Measurements from ENCODE around the gene TRIM28.

TRIM28 gene

GRCh38 chr19:58519087-58519354, 24.8 kb upstream of the TRIM28 start:
- peak; percentile 54 for DNase-seq (ENCODE audit: extremely low spot score)
- POLR2A ChIA-PET = interaction anchor here (1.1 to 2.1 kb wide), 4 partner anchors 25 to 192 kb away, joined by 3 to 8 read pairs (median 4); partner anchors contain the start of genes CHMP2A, TRIM28 and ZSCAN22
- TF ChIP-seq CTCF (IDR thresholded peaks at IDR 0.05; ENCODE audit: control extremely low read depth, extremely low read depth, low read depth, missing control alignments) = peak; percentile 56
- CTCF ChIA-PET = interaction anchor here (0.7 to 5.9 kb wide), 26 partner anchors 8 to 364 kb away, joined by 3 to 60 read pairs (median 10); partner anchors contain the start of genes CHMP2A, SLC27A5, TRIM28 and UBE2M

GRCh38 chr19:58519355-58520256, 24.3 kb upstream of the TRIM28 start, which contains the start of gene ZBTB45:
Gene ZBTB45 (minus strand): TSS chr19:58519810. CDS start chr19:58517673, 2,137 bp downstream.
- CTCF ChIA-PET = interaction anchor here (0.8 to 5.9 kb wide), 44 partner anchors 8 to 1083 kb away, joined by 3 to 60 read pairs (median 5); partner anchors contain the start of genes CHMP2A, SLC27A5, TRIM28 and UBE2M
- peak; percentile 82 for TF ChIP-seq CTCF (IDR thresholded peaks at IDR 0.05; ENCODE audit: control extremely low read depth, extremely low read depth, low read depth, missing control alignments)
- POLR2A ChIA-PET = interaction anchor here (0.6 to 2.1 kb wide), 6 partner anchors 20 to 61 kb away, joined by 3 to 8 read pairs (median 4); partner anchors contain the start of genes CHMP2A and TRIM28

GRCh38 chr19:58520257-58520599, 23.6 kb upstream of the TRIM28 start:
- POLR2A ChIA-PET = interaction anchor here (0.6 to 2.1 kb wide), 5 partner anchors 20 to 60 kb away, joined by 3 to 8 read pairs (median 4); partner anchors contain the start of gene CHMP2A
- DNase-seq (ENCODE audit: extremely low spot score) = no peak
- no peak for TF ChIP-seq CTCF (IDR thresholded peaks at IDR 0.05; ENCODE audit: control extremely low read depth, extremely low read depth, low read depth, missing control alignments)
- CTCF ChIA-PET = interaction anchor here (0.8 to 5.9 kb wide), 40 partner anchors 9 to 1084 kb away, joined by 3 to 60 read pairs (median 5); partner anchors contain the start of genes CHMP2A, SLC27A5, TRIM28 and UBE2M

More at GRCh38 chr19:58519355-58520256, 24.3 kb upstream of the TRIM28 start, which contains the start of gene ZBTB45:
- DNase-seq (ENCODE audit: extremely low spot score) = peak; percentile 86

DNA sequence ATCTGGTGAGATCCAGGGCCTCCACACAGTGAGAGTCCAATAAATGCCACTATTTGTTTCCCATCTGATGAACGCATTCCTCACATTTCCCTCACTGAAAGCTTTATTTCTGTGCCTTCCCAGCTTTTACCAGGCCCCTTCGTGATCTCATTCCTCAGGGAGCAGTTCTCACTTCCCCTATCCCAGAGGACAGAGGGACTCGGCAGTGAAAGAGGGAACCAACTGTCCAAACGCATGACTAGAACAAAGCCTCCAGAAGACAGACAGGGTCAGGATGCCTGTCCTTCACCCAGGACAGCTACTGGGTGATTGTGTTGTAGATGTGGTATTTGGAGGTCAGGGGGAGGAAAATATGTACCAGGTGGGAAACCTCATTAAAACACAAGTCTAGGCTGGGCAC, 22.2 kb upstream of the TRIM28 start:
- no peak for TF ChIP-seq CTCF (IDR thresholded peaks at IDR 0.05; ENCODE audit: control extremely low read depth, extremely low read depth, low read depth, missing control alignments)
- ChIA-PET CTCF (interaction anchor here (2.0 to 5.9 kb wide), 7 partner anchors 8 to 60 kb away, joined by 9 to 60 read pairs (median 30); partner anchors contain the start of genes TRIM28 and UBE2M), POLR2A (no interaction called here)
- DNase-seq (ENCODE audit: extremely low spot score) = no peak

DNA sequence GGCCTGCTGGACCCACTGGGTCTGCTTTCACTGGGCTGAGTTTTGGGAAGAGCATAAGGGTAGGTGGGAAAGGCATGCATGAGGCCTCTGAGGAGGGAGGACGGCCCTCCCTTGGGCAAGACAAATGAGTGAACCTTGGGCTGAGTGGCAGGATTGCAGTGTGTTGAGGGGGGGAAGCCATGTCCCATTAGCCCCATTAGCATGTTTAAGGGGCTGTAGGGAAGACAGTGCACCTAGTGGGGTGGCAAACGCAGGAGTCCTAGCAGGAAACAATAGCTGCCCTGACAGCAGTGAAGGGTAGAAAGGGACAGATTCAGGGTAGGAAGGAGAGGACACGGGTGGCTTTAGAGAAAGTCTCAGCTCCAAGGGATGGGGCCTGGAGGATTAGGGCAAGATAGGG, 21.2 kb upstream of the TRIM28 start:
- no peak for DNase-seq (ENCODE audit: extremely low spot score)
- ChIA-PET CTCF (interaction anchor here (1.0 to 2.0 kb wide), 2 partner anchors 9 to 59 kb away, joined by 3 to 9 read pairs; no protein-coding TSS in a partner anchor), POLR2A (interaction anchor here (0.7 kb wide), 1 partner anchor 25 kb away, joined by 5 read pairs; no protein-coding TSS in a partner anchor)
- no peak for TF ChIP-seq CTCF (IDR thresholded peaks at IDR 0.05; ENCODE audit: control extremely low read depth, extremely low read depth, low read depth, missing control alignments)

GRCh38 chr19:58529405-58529804, 14.5 kb upstream of the TRIM28 start:
- POLR2A ChIA-PET = no interaction called here
- DNase-seq (ENCODE audit: extremely low spot score) = no peak
- CTCF ChIA-PET = interaction anchor here (1.2 kb wide), 1 partner anchor 9 kb away, joined by 6 read pairs; the partner anchor contains the start of gene ZBTB45
- TF ChIP-seq CTCF (IDR thresholded peaks at IDR 0.05; ENCODE audit: control extremely low read depth, extremely low read depth, low read depth, missing control alignments) = no peak

Data from GM10248 (cell line).